ENCODE measurements around the gene AP3B1.

The AP3B1 gene

DNA sequence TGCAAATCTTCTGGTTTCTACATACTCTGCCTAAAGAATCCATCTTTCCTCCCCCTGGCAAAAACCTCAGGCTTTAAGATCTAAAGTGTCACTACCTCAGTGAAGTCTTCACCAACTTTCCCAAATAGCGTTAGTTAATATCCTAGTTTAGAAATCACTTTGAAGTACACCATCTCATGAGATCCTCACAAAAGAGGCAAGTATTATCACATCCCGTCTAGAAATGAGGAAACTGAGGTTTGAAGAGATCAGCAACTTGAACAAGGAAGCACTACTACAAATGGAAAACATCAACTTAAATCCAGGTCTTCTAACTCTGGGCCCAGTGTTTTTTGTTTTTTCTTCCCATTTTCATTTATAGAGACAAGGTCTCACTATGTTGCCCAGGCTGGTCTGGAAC lies 4.6 kb downstream of the AP3B1 start:
- no peak for DNase-seq

DNA sequence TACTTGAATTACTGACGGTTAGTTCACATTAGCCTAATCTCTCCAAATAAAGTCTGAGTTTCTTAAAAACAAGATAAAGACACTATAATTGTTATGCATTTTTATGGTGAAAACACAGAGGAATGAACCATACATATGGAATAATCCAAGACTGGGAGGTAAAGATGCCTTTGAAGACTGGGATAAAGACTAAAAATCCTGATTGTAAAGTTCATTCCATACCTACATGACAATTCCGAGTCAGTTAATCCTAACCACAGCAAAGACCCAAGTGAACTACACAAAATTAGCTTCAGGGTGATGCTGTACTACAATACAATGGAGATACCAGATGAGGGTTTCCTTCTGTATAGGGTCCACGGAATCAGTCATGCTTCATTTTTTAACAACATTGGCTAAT lies 6.3 kb downstream of the AP3B1 start:
- no peak for DNase-seq

DNA sequence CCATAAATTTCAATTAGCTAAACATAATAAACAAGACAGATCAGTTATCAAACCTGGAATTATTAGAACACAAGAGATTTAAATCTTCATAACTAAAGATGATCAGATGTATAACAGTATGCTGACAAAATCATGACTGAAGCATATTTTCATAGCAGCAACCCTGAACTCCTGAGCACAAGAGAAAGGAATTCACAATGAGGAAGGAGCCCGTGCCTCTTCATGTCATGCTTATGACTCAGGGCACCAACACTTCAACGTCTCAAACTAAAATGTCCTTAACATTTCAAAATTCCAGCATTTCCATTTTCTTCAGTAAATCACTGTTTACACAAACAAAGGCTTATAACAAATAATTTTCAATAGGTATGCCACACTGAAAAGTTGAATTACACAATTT lies 6.7 kb downstream of the AP3B1 start:
- DNase-seq, result no peak

DNA sequence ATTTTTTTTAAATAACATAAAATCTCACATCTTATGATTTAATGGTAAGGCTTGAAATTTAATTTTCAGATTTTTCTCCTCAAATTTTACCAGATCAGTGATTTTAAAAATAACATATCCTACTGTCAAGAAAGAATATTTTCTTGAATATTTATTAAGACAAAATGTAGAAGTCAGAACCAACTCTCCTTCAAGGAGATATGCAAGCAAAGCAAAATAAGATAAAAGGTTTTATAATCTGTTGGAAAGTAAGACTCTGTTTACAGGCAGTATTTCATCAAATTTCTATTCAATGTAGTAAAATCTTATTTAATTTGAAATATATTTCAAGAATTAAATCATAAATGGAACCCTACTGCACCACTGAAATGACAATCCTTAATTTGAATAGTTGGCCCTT lies 7.3 kb downstream of the AP3B1 start:
- DNase-seq, result no peak

DNA sequence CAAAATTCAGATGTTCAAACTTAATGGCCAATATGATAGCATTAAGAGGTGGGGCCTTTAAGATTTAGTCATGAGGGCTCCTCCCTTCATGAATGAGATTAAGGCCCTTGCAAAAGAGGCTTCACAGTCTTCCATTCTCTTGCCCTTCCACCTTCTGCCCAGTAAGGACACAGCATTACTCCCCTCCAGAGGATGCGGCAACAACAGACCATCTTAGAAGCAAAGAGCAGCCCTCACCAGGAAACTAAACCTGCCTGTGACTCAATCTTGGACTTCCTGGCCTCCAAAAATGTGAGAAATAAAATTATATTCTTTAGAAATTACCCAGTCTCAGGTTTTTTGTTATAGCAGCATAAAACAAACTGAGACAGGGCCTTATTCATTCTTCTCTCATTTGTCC lies 8.2 kb downstream of the AP3B1 start:
- DNase-seq, result no peak

DNA sequence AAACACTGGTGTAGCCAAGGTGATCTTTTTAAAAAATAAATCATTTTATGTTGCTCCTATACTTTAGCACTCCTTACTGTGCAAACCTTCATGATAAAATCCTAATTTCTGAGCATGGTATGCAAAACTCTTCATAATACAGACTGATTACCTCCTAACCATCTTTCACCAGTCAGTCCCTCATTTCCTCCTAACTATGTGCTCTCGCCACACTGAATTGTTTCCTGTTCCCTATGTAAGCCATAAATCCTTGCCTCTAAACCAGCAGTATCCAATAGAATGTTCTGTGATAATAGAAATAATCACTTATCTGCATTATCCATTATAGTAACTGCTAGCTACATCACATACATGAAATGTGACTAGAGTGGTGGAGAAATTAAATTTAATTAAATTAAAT lies 10.7 kb downstream of the AP3B1 start:
- no peak for DNase-seq

DNA sequence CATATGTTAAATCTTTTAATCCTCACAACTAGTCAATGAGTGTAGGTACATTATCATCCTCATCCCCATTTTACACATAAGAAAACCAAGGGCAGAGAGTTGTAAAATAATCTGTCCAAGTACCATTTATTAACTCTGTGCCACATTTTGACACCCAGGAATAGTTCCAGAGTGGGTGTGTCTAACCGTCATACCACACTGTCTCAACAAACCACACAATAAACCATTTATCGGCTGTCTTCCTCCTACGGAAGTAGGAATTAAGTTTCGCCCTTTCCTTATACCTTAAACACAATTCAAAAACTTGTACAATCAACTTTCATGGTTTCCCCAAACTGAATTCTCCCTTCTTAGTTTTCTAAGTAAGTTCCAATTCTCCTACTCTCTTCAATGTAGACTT lies 11.4 kb downstream of the AP3B1 start:
- DNase-seq, result no peak

DNA sequence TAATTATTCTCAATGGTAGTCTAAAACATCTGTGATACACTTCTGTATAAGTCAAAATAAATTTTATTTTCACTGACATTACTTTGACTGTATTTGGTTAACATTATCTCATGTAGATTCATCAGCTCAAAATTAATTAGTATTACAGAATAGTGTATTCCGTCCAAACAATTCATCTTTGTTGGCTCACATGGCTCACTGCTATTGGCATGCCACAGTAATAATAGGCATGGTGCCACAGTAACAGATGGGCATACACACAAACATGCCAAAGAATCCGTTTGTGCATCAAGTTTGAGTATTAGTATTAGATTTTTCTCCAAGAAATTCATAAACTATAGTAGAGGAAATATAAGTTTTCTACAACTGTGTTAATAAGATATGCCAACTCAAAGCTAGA lies 14.2 kb downstream of the AP3B1 start:
- DNase-seq, result no peak

DNA sequence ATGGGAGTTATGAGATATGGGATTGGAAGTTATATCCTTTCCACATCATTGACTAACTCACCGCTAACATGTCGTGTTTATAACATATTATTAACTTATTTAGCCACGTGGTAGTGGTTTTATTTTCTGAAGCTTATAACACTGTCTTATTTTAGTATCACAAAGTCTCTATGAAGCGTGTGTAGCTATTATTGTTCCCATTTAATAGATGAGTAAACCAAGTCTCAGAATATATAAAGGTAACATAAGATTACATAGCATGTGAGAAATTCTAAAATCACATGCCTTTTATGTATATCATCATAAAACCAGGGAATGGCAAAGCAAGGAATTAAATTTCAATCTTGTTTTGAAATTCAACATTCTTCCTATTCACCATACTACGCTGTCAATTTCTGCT lies 15.3 kb downstream of the AP3B1 start:
- no peak for DNase-seq

DNA sequence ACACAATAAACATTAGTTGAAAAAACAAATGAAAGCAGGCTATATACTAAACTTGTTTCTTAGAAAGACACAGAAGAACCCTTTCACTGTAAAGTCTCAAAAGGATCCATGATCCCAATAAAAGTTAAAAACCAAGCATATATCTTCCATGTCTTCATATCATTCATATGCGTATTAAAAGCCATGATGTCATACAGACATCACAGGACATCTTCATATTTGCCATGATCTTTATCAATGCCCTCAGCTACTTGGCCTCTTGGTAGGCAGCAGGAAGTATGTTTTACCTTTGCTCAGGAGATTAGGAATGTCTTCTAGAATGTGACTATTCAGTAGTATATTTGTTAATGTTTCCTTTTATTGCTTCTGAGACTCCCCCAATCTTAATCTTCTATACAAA lies 16.8 kb downstream of the AP3B1 start:
- DNase-seq, result no peak

DNA sequence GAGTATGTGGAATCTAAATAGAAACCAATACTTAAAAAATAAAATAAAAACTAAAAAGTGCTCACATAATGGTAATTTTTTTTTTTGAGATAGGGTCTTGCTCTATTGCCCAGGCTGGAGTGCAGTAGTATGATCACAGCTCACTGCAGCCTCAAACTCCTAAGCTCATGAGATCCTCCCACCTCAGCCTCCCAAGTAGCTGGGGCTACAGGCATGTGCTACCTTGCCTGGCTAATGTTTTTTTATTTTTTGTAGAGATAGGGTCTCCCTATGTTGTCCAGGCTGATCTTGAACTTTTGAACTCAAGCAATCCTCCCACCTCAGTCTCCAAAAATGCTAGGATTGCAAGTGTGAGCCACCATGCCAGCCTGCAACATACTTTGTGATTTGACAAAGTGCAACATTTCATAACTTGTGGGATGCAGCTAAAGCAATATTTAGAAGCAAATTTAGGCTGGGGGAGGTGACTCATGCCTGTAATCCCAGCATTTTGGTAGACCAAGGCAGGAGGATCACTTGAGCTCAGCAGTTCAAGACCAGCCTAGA lies 18.4 kb downstream of the AP3B1 start:
- DNase-seq, result no peak

DNA sequence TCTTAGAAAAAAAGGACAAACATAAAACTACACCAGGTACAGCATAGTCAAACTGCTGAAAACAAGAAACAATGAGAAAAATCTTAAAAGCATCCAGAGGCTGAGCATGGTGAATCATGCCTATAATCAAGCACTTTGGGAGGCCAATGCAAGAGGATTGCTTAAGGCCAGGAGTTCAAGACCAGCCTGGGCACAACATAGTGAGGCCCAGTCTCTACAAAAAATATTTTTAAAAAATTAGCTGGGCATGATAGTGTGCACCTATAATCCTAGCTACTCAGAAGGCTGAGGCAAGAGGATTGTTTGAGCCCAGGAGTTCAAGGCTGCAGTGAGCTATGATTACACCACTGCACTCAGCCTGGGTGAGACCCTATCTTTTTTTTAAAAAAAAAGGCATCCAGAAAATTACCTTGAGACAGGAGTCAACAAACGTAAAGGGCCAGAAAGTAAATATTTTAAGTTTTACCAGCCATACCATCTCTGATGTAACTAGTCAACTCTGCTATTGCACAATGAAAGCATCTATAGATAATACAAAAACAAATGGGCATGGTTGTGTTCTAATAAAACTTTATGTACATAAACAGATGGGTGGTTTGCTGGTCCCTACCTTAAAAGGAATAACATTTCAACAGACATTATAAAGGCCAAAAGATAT lies 19.8 kb downstream of the AP3B1 start:
- no peak for DNase-seq

DNA sequence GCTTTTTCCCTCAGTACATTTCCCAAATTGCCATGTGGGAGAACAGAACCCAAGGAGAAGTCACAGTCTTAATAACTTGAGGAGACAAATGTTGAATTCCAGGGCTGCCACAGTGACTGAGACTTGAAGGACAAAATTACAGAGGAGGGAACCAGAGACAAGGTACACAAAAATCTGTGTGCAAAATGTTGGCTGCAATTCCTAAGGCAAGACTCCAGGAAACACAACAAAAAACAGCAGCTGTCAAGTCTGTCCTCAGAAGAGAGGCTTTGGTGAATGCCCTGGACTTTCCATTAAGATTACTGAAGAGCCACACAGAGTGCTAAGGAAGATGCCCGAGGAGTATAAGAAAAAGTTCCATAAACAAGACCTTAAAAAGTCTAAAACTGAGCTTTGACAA lies 21.1 kb downstream of the AP3B1 start:
- DNase-seq, result no peak

DNA sequence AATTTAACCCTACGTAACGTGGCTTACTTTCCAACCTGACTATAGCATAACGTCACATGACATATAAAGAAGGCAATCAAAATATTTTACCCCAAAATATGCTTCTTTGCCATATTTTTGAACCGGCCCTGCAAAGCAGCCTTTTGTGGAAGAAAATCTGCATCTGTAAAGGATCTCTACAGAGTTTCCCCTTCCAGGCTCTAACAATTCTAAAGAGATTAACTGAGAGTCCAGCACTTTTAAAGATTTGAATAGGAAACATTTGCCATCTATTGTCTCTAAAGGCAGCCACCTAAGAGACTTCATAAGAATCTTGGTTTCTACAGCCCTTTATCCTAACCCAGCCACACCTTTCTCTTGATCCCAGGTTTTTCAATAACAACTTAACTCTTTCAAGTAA lies 22.7 kb downstream of the AP3B1 start:
- no peak for DNase-seq

DNA sequence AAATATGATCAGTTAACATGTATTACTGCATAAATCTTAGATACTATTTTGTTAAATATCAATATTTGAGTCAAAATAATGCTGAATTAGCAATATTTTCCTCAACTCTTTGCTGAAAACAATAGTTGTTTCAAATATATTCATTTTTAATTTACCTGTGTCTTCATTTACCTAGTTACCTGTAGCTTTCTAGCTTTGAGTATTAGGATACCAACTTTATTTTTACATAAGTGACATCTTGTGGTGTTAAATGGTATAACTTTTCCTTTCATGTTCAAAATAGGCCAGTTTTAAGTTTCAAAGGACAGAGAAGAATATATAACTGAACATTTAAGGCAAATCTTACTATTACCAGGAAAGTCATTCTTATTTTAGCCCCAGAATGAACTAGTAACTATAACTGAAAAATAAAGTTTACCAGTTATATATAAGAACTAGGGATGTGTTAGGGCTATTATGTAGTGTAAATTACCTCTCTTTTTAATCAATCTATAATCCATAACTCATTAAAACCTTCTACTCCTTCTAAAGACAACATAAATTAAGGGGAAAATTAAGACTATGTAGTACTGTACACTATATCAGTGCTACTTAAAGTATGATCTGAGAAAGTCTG lies 25.3 kb downstream of the AP3B1 start:
- DNase-seq, result no peak

DNA sequence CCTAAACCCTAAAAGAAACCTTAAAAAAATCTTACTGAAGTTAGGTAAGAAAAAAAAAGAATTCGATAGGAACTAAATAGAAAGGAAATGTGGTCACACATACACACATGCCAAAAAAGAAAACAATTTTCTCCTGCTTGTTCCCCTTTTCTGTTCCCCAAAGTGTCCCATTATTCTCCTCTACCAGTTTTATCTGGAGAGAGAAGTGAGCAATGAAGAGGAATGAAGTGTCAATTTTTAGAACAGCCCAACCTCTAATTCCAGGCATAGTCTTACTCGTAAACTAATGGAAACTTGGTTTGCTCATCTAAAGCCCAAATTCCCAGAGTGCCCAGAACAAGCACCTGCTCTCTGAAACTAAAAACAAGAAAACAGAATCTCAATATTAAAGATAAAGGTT lies 26.1 kb downstream of the AP3B1 start:
- DNase-seq, result no peak

DNA sequence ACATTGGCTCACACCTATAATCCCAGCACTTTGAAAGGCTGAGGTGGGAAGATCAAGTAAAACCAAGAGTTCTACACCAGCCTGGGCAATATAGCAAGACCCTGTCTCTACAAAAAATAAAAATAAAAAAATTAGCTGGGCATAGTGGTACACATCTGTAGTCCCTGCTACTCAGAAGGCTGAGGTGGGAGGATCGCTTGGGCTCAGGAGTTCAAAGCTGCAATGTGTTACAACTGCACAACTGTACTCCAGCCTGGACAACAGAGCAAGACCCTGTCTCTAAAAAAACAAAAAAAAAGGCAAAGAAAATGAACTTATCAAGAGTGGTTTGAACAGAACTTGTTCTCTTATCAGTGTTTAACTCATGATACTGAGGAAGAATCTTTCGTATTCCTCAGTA lies 29.3 kb downstream of the AP3B1 start:
- no peak for DNase-seq

DNA sequence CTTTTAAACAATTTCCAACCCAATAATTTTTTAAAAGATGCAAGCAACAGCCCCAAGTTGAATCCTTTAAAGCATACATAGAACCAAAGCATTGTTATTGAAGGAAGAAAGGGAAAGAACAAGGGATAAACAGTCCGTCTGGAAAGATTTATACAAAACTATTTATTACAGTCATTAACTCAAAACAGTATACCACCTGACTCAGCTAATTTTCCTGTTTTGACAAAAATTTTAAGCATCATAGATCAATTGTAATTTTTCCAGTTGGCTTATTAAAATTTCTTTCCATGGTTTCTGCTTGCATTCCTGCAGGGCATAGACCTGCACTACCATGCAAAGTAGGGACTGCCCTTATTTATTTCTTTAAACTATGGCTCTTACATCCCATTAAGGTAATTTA lies 29.9 kb downstream of the AP3B1 start:
- DNase-seq, result no peak

DNA sequence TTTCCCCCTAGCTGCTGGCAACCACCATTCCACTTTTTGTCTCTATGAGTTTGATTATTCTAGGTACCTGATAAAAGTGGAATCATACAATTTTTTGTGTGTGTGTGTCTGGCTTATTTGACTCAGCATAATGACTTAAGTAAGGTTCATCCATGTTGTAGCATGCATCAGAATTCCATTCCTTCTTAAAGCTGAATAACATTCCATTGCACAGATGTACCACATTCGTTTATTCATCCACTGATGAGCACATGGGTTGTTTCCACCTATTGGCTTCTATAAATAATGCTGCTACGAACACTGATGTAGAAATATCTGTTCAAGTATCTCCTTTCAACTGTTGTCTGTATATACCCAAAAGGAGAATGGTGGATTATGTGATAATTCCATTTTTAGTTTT lies 33.7 kb downstream of the AP3B1 start:
- no peak for DNase-seq

DNA sequence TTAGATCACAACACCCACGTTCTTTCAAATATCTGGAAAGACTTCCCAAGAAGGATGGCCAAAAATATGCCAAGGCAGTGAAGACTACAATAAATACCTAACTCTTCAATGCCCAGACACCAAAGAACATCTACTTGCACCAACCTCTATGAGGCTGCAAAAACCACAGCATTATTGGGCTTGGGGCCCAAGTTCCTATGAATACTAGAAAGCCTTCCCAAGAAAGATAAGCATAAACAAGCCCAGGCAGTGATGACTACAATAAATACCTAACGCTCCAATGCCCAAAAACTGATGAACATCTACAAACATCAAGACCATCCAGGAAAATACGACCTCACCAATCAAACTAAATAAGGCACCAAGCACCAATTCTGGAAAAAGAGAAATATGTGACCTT lies 41.3 kb downstream of the AP3B1 start:
- DNase-seq, result no peak

DNA sequence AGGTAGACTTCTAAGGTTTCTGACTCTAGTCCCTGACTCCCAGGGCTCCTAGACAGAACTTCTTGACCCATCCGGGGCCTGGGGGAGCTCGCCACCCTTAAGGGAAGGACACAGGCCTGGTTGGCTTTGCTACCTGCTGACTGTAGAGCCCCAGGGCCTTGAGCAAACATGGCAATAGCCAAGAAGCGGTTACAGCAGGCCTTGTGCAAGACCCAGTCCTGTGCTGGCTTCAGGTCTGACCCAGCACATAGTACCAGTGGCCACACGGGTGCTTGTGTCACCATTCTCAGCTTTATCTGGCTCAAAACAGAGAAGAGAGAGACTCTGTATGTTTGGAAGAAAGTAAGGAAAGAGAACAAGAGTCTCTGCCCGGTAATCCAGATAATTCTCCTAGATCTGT lies 41.8 kb downstream of the AP3B1 start:
- no peak for DNase-seq

DNA sequence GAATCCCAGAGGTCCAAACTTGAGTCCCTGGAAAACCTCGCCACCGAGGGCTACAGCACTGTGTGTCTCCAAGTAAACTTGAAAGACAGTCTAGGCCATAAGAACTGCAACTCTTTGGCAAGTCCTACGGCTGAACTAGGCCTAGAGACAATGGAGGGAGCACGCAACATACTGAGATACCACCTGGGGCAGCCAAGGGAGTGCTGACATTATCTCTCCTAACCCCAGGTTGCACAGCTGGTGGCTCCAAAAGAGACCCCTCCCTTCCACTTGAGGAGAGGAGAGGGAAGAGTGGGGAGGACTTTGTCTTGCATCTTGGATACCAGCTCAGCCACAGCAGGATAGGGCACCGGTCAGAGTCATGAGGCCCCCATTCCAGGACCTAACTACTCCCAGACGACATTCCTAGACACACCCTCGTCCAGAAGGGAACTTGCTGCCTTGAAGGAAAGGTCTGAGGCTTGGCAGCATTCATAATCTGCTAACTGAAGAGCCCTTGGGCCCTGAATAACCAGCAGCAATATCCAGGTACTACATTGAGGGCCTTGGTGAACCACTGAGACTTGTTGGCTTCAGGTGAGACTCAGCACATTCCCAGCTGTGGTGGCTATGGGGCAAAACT lies 42.7 kb downstream of the AP3B1 start:
- no peak for DNase-seq

DNA sequence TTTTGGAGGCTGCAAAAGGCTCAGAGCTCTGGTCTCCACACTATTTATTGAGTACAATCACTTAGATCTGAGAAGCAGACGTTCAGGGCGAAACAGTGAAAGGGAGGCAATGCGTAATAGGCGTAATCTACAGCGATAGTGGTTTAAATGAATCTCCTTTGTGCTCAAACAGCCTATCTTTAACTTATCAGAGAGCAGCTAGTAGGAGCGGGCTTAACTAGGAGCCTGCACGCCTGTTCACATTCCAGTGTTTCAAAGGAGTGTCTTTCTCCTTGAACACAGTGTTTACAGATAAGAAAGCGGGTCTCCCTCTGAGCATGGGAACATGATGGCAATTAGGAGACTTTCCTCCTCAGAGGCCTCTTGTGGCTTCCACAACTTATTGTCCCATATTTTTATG lies 49.4 kb downstream of the AP3B1 start:
- DNase-seq, result no peak

DNA sequence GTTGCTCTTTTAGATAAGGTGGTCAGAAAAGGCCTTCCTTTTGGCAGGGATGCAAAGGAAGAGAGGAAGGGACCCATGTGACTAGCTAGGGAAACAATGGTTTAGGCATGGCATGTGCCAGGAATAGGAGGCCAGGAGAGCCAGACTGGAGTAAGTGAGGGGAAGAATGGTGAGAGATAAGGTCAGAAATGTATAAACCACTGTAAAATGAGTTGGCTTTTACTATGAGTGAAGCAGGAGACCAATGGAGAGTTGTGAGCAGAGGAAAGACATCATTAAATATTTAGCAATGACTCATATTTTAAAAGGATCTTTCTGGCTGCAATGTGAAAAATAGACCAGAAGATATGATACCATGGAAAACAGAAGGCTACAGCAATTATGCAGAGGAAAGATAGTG lies 50.9 kb downstream of the AP3B1 start:
- DNase-seq, result no peak

DNA sequence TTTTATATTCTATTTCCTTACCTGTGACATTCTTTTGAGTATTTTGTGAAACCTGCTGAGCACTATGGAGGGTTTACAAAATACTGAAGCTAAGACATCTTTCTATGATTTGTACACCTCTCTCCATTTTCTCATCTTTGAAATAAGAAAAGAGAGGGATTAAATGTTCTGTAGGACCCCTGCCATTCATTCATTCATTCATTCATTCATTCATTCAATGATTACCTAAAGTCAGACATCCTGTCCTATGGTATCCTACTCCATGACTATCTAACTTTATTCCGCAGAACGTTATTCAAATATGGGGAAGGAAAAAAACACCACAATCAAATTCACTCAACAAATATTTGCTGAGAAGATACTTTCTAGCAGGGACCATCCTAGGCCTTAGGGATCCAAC lies 51.4 kb downstream of the AP3B1 start:
- DNase-seq, result no peak

Measured in CD4-positive, alpha-beta T cell treated with Interleukin-15 for 1 hour (primary cell).